GF-D8 (cell line): ENCODE results near the gene DISP3.

Experiments used
- DNase-seq: peaks from one replicate; lab custom pipeline; 2025; lab: John Stamatoyannopoulos, UW

The DISP3 gene

GRCh38 chr1:11515368-11516300 lies 36.7 kb downstream of the DISP3 start:
- no peak for DNase-seq

DNA sequence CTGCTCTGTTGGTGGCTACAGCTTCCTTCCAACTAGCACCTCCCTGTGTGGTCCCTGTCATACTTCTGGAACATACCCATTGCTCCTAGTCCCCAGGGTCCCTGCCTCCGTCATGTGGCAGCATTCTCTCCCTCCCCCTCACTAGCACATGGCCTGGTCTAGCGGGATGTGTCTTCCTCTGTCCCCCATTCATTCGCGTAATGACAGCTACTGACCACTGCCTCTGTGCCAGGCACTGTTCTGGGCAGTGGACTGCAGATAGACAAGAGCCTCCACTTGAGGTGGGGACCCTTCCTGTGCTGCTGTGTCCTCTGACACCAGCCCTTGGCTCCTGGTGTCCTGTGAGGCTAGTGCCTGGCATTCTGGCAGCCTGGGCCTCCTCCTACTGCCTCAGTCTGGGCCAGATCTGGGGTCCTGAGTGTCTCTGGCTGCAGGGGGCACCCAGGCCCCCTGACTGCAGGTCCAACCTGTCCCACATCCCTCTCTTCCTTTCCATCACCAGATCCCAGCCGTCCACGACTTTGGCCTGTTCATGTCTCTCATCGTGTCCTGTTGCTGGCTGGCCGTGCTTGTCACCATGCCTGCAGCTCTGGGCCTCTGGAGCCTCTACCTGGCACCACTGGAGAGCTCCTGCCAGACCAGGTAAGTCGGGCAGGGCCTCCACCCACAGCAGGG lies 38.1 kb downstream of the DISP3 start:
- DNase-seq = no peak

- no peak for DNase-seq
Observed at GRCh38 chr1:11518016-11518701, 39.2 kb downstream of the DISP3 start.

DNA sequence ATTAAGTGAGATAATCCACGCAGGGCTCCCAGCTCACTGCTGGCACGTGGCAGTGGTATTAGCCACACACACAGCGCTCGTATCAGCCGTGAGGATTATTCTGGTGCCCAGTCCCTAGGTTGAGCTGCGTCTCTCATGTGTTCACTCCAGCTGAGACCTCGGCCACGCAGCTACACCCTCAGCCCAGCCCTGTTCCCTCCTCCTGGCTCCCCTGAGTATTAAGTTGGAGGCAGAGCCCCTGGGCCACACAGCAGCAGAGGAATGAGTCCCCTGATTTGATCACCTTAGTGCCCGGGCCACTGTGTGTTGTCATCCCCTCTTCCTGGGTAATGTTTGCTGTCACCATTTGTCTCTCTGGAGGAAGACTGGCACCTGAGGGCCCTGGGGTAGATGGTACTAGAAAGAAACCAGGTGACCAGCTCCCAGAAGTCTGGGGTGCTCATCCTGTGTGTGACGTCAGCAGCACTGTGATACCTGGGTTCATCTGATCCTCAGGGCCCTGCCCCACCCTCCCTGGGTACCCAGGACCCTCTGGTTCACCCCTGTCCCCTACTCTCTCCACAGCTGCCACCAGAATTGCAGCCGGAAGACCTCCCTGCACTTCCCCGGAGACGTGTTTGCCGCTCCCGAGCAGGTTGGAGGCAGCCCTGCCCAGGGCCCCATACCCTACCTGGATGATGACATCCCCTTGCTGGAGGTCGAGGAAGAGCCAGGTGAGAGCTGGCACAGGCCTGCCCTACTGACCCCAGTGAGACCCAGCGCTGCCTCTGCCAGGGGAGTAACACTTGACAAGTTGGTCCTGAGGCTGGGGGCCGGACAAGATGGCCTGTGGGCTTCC lies 40.1 kb downstream of the DISP3 start:
- DNase-seq = no peak

- DNase-seq = no peak
Observed at GRCh38 chr1:11519629-11520031, 40.7 kb downstream of the DISP3 start.

- DNase-seq = no peak
Observed at GRCh38 chr1:11520531-11521233, 41.7 kb downstream of the DISP3 start.

DNA sequence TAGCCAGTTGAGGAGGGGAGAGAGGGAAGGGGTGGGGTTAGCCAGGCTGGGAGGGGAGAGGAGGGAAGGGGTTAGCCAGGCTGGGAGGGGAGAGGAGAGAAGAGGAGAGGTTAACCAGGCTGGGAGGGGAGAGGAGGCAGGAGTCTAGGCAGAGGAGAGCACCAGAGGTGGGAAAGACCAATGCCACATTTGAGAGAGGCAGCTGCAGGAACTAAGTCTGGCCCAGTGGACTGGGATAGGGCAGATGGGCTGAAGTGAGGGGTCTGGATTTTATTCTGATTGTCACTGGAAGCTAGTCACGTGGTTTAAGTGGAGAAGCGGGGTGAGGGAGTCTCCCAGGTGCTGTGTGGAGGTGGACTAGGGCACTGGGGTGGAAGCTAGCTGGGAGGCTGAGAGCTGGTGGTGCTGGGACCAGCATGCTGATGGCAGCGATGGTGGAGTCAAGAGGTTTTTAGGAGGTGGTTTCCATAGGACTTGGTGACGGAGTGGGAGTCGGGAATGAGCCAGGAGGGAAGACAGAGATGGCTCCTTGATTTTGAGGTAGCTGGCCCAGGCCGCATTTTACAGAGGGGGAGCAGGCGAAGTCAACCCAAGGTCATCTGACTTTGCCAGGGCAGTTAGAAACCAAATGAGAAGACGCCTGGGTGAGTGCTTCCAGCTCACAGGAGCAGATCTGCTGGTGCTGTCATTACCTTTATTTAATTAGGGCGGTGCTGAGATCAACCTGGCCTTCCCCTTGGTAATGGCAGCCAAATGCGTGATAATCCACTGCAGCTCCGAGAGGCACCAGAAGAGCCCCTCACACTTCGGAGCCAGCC lies 42.8 kb downstream of the DISP3 start:
- no peak for DNase-seq

DNA sequence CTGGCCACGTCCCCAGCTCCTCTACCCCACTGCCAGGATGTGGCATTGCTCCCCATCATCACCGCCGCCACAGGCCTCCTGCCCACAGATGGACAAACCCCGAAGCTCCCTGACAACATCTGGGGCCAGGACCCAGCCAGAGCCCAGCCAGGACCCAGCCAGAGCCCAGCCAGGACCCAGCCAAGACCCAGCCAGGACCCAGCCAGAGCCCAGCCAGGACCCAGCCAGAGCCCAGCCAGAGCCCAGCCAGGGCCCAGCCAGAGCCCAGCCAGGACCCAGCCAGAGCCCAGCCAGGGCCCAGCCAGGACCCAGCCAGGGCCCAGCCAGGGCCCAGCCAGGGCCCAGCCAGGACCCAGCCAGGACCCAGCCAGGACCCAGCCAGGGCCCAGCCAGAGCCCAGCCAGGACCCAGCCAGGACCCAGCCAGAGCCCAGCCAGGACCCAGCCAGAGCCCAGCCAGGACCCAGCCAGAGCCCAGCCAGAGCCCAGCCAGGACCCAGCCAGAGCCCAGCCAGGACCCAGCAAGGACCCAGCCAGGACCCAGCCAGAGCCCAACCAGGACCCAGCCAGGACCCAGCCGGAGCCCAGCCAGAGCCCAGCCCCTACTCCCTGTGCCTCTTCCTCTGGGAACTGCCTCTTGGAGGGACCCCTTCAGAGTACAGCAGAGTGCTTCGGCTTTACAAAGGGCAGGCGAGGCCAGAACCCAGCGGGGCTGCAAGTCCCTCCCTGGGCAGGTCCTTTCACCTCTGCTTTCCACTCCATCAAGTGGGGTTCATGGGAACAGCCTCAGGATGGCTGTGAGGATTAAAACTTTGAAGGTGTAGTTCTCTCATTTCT lies 43.7 kb downstream of the DISP3 start:
- no peak for DNase-seq

- no peak for DNase-seq
Observed at GRCh38 chr1:11523261-11523660, 44.3 kb downstream of the DISP3 start.

DNA sequence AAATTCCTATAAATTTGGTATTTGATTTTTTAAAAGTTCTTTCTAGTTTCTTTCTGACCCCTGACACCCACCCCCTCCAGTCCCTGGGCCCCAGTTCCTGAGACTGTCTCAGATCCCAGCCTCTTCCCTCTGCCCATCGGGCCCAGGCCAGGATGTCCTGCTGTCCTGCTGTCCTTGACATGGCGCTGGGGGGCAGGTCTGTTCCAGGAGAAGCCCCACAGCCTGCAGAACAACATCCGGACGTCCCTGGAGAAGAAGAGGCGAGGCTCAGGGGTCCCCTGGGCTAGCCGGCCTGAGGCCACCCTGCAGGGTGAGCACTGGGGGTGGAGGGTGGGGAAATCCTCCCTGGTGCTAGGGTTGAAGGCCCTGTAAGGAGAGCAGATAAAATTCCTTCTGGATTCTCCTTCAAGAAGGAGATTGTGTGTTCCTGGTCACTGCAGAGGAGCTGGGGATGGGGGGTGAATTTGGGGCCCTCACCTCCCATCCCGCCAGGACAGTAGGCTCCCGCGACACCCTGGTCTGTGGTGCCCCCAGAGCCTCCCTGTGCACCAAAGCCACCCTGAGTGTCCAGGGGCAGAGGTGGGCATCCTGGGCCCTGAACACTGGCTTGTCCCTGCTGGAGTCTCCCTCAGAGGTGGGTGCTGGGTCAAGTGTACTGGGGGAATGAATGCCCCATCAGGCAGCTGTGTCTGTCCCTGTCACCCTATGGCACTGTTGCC lies 45.0 kb downstream of the DISP3 start:
- DNase-seq = no peak

- DNase-seq = no peak
Observed at GRCh38 chr1:11524465-11525150, 45.7 kb downstream of the DISP3 start.

- DNase-seq = no peak
Observed at GRCh38 chr1:11525151-11525505, 46.2 kb downstream of the DISP3 start.

- no peak for DNase-seq
Observed at GRCh38 chr1:11525516-11525915, 46.6 kb downstream of the DISP3 start.

- no peak for DNase-seq
Observed at GRCh38 chr1:11526071-11526895, 47.3 kb downstream of the DISP3 start.

DNA sequence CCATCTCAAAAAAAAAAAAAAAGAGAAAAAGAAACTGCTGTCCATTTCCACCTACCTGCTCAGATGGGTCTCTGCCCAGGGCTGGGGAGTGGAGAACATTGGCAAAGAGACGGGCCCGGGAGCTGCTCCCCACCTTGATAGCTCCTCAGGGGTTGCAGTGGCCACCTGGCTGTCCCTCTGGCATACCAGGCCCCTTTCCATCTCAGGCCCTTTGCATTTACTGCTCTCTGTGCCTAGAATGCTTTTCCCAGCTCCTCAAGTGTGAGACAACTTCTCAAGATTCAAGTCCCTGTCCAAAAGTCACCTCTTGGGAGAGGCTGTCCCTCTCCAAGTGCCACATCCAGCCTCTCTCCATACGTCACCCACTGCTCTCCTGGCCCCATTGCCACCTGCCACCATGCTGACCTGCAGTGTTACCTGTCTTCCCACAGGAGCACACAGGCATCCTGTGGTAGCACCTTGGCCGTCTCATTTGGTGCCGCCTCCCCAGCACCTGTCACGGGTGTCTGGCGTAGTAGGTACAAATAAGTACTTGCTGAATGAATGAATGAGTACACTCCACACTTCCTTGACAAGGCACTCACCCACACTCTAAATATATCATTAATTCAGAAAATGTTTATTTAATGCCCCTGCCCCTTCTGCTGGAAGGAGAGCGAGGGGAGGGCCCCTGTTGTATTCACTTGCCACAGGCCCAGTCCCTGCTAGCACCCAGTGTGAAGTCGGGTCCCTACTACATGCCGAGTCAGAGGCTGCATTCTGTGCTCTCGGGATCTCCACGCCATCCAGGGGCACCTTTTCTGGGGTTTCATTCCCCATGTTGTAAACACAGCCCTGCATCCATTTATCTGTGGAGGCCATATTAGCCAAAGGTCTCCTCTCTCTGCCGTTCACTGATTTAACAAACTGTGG lies 48.8 kb downstream of the DISP3 start:
- no peak for DNase-seq

DNA sequence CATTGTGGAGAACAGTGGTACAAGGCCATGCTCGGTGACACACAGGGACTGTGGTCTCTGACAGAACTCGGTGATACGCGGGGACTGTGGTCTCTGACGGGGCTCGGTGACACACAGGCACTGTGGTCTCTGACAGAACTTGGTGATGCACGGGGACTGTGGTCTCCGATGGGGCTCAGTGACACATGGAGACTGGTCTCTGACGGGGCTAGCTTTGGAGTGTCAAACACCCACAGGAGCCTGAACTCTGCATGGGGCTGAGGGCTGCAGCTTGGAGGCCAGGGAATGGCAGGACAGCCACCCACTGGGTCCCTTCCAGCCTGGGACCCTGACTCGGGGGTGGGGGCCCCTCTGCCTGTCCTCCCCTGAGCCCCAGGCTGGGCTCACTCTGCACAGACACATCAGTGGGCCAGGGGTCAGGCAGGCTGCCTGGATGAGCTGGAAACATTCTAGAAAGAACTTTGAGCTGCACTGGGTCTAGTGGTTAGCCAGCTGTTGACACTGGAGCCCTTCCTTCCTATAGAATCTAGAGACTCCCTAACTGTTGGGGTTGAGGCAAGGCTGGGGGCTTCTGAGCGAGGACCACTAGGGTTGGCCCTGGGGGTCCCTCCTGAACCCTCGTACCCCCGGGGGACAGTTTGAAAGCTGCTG lies 49.8 kb downstream of the DISP3 start:
- DNase-seq = no peak
